HEK293 (cell line): ENCODE measurements around the gene COLQ.

Experiments
- CTCF ChIA-PET: fragments of 350-600 bp; formaldehyde crosslinking; extraction: SDS; loops from one replicate; lab custom pipeline; 2021; ENCODE audit warnings: antibody characterized with exemption; lab: Yijun Ruan, JAX
- POLR2A ChIA-PET: fragments of 300-600 bp; formaldehyde crosslinking; extraction: SDS; loops from one replicate; lab custom pipeline; 2020; ENCODE audit warnings: antibody characterized with exemption, inconsistent platforms; lab: Yijun Ruan, JAX
- H3K27ac ChIP-seq: fragments of 200-500 bp; sonication (Bioruptor generic); 2 replicates; pipeline ENCODE4 v1.5.1; 2014; ENCODE audit warnings: low read depth, low read length, control low read depth, inconsistent platforms; ENCODE audit errors: extremely low read depth
- H3K36me3 ChIP-seq, 2 experiments: fragments of 200-500 bp in 1 of 2; sonication (Bioruptor generic) in 1 of 2; 1 replicate in 1 of 2; 2 replicates in 1 of 2; pipeline ENCODE4 v1.5.1; 2014 to 2017; ENCODE audit warnings: inconsistent platforms in 2 of 2, low read length in 2 of 2; ENCODE audit not compliant: control insufficient read depth in 2 of 2, insufficient read depth in 1 of 2
- H3K4me1 ChIP-seq: fragments of 200-500 bp; sonication (Bioruptor generic); 2 replicates; pipeline ENCODE4 v1.5.1; 2014; ENCODE audit warnings: mild to moderate bottlenecking, low read length, inconsistent platforms; ENCODE audit not compliant: control insufficient read depth, insufficient read depth
- H3K4me3 ChIP-seq: 2 replicates; pipeline ENCODE4 v1.5.1; 2011; ENCODE audit warnings: low read depth, mild to moderate bottlenecking, control low read depth, low read length, moderate library complexity
- H3K9me3 ChIP-seq: fragments of 200-500 bp; sonication (Bioruptor generic); 2 replicates; pipeline ENCODE4 v1.5.1; 2014; ENCODE audit warnings: low read depth, low read length, inconsistent platforms; ENCODE audit not compliant: control insufficient read depth, insufficient read depth
- HIC1 ChIP-seq: fragments of 450-650 bp; formaldehyde crosslinking; IDR thresholded peaks from 2 replicates; pipeline ENCODE4 v1.5.1; 2016; ENCODE audit warnings: missing biosample characterization, missing genetic modification characterization
- INSM2 ChIP-seq: fragments of 450-650 bp; formaldehyde crosslinking; IDR thresholded peaks from 2 replicates; pipeline ENCODE4 v1.5.1; 2016; ENCODE audit warnings: missing biosample characterization, missing genetic modification characterization
- KLF1 ChIP-seq: fragments of 450-650 bp; formaldehyde crosslinking; IDR thresholded peaks from 2 replicates; pipeline ENCODE4 v1.5.1; 2016; ENCODE audit warnings: missing biosample characterization, missing genetic modification characterization
- SCRT1 ChIP-seq: fragments of 450-650 bp; formaldehyde crosslinking; IDR thresholded peaks from 2 replicates; pipeline ENCODE4 v1.5.1; 2016; ENCODE audit warnings: missing biosample characterization, missing genetic modification characterization, borderline replicate concordance
- ZBTB1 ChIP-seq: fragments of 450-650 bp; formaldehyde crosslinking; IDR thresholded peaks from 2 replicates; pipeline ENCODE4 v1.5.1; 2016; ENCODE audit warnings: missing biosample characterization, missing genetic modification characterization
- ZBTB48 ChIP-seq: fragments of 450-650 bp; formaldehyde crosslinking; IDR thresholded peaks from 2 replicates; pipeline ENCODE4 v1.5.1; 2016; ENCODE audit warnings: missing biosample characterization, missing genetic modification characterization
- ZFP3 ChIP-seq: fragments of 450-650 bp; formaldehyde crosslinking; IDR thresholded peaks from 2 replicates; pipeline ENCODE4 v1.5.1; 2016; ENCODE audit warnings: low read depth, missing biosample characterization, missing genetic modification characterization
- ZNF112 ChIP-seq: fragments of 450-650 bp; formaldehyde crosslinking; IDR thresholded peaks from 2 replicates; pipeline ENCODE4 v1.5.0; 2017; ENCODE audit warnings: missing biosample characterization, missing genetic modification characterization
- ZNF140 ChIP-seq: fragments of 450-650 bp; formaldehyde crosslinking; IDR thresholded peaks from 2 replicates; pipeline ENCODE4 v1.5.1; 2016; ENCODE audit warnings: missing biosample characterization, missing genetic modification characterization
- ZNF24 ChIP-seq: fragments of 450-650 bp; formaldehyde crosslinking; IDR thresholded peaks from 2 replicates; pipeline ENCODE4 v1.5.1; 2016; ENCODE audit warnings: missing biosample characterization, missing genetic modification characterization
- ZNF248 ChIP-seq: fragments of 450-650 bp; formaldehyde crosslinking; IDR thresholded peaks from 2 replicates; pipeline ENCODE4 v1.5.1; 2017; ENCODE audit warnings: missing biosample characterization, missing genetic modification characterization
- ZNF311 ChIP-seq: fragments of 450-650 bp; formaldehyde crosslinking; IDR thresholded peaks from 2 replicates; pipeline ENCODE4 v1.5.1; 2017; ENCODE audit warnings: missing biosample characterization, missing genetic modification characterization, borderline replicate concordance
- ZNF580 ChIP-seq: fragments of 450-650 bp; formaldehyde crosslinking; IDR thresholded peaks from 2 replicates; pipeline ENCODE4 v1.5.1; 2016; ENCODE audit warnings: missing biosample characterization, missing genetic modification characterization
- ZNF610 ChIP-seq: fragments of 450-650 bp; formaldehyde crosslinking; IDR thresholded peaks from 2 replicates; pipeline ENCODE4 v1.5.1; 2016; ENCODE audit warnings: missing biosample characterization, missing genetic modification characterization, borderline replicate concordance
- ZNF645 ChIP-seq: fragments of 450-650 bp; formaldehyde crosslinking; IDR thresholded peaks from 2 replicates; pipeline ENCODE4; 2016; ENCODE audit warnings: missing biosample characterization, missing genetic modification characterization
- ZNF654 ChIP-seq: fragments of 450-650 bp; formaldehyde crosslinking; IDR thresholded peaks from 2 replicates; pipeline ENCODE4 v1.5.1; 2016; ENCODE audit warnings: low read depth, missing biosample characterization, missing genetic modification characterization
- ZSCAN5A ChIP-seq: fragments of 450-650 bp; formaldehyde crosslinking; IDR thresholded peaks from 2 replicates; pipeline ENCODE4 v1.5.1; 2016; ENCODE audit warnings: missing biosample characterization, missing genetic modification characterization

Gene COLQ

GRCh38 chr3:15510493-15510892 lies 11.0 kb downstream of the COLQ start:
- no peak for TF ChIP-seq ZNF248 (tag by site-specific recombination)
- TF ChIP-seq ZNF645 (tag by site-specific recombination) = no peak
- no peak for TF ChIP-seq ZFP3 (tag by site-specific recombination)
- TF ChIP-seq INSM2 (tag by site-specific recombination) = no peak
- no peak for TF ChIP-seq ZBTB1
- no peak for TF ChIP-seq ZNF311 (tag by site-specific recombination)
- TF ChIP-seq ZSCAN5A (tag by site-specific recombination) = no peak
- TF ChIP-seq ZNF580 (tag by site-specific recombination) = no peak
- TF ChIP-seq ZNF140 = no peak
- TF ChIP-seq ZNF24 (tag by site-specific recombination) = no peak
- TF ChIP-seq ZNF610 (tag by site-specific recombination) = no peak
- TF ChIP-seq, all 188 proteins: peak for 0
- H3K36me3 ChIP-seq = no peaks in the 10 kb centered on the region
- no peaks in the 10 kb centered on the region for H3K9me3 ChIP-seq
- no peak overlapping the region for H3K4me3 ChIP-seq
- POLR2A ChIA-PET = no interaction called here
- no peak overlapping the region for H3K27ac ChIP-seq
- no peaks in the 10 kb centered on the region for H3K4me1 ChIP-seq
- CTCF ChIA-PET = interaction anchor here (0.7 kb wide), 1 partner anchor 48 kb away, joined by 3 read pairs; no protein-coding TSS in a partner anchor

GRCh38 chr3:15506571-15506970 lies 14.9 kb downstream of the COLQ start:
- H3K9me3 ChIP-seq = no peaks in the 10 kb centered on the region
- CTCF ChIA-PET = no interaction called here
- H3K36me3 ChIP-seq = no peaks in the 10 kb centered on the region
- no peak overlapping the region for H3K4me3 ChIP-seq
- TF ChIP-seq ZNF654 (tag by site-specific recombination) (no peak), ZBTB48 (tag by site-specific recombination) (no peak), ZNF112 (no peak), SCRT1 (tag by site-specific recombination) (no peak), ZNF311 (tag by site-specific recombination) (no peak), ZNF248 (tag by site-specific recombination) (no peak), KLF1 (no peak), HIC1 (tag by site-specific recombination) (no peak)
- TF ChIP-seq, all 188 proteins: peak for 0
- Histone ChIP-seq H3K4me1 (no peaks in the 10 kb centered on the region), H3K27ac (no peak overlapping the region)
- POLR2A ChIA-PET = interaction anchor here (0.9 kb wide), 1 partner anchor 14 kb away, joined by 4 read pairs; no protein-coding TSS in a partner anchor
